AG04450 (cell line): ENCODE measurements around the gene GH1. TPM values are rescaled to one million over a fixed set of nuclear protein-coding genes. Genes with fewer than 3 reads are reported as not detected.
"Not testable (repeated sequence)": the region's sequence is repeated elsewhere in the genome, so short reads cannot be mapped to it uniquely, and the experiment has no call there.

Source experiments
- CTCF ChIA-PET: fragments of 300-600, 350-600 bp; formaldehyde crosslinking; extraction: SDS; loops from one replicate; lab custom pipeline; 2022; ENCODE audit warnings: antibody characterized with exemption, inconsistent platforms; lab: Charles Lee
- POLR2A ChIA-PET: fragments of 350-600 bp; formaldehyde crosslinking; extraction: SDS; loops from one replicate; lab custom pipeline; 2021; ENCODE audit warnings: antibody characterized with exemption, inconsistent platforms; lab: Yijun Ruan, JAX
- DNase-seq: peaks from one replicate; pipeline ENCODE4 v3.0.0-alpha.2; 2011; ENCODE audit warnings: low read depth, low spot score
- H3K27ac ChIP-seq: one replicate; pipeline ENCODE4 v1.5.1; 2012; ENCODE audit warnings: low read depth, low read length, control low read depth
- H3K27me3 ChIP-seq: one replicate; pipeline ENCODE4 v1.6.0; 2012; ENCODE audit warnings: low read length; ENCODE audit not compliant: control insufficient read depth, insufficient read depth
- H3K4me3 ChIP-seq: 2 replicates; pipeline ENCODE4 v1.5.1; 2011; ENCODE audit warnings: mild to moderate bottlenecking, low read depth, low read length, control low read depth
- H3K9me3 ChIP-seq: 2 replicates; pipeline ENCODE4 v1.5.1; 2012; ENCODE audit warnings: low read length; ENCODE audit not compliant: control insufficient read depth, insufficient read depth
- CTCF ChIP-seq: IDR thresholded peaks from 2 replicates; pipeline ENCODE4 v1.5.1; 2011; ENCODE audit warnings: low read depth, low read length, control low read depth, inconsistent platforms
- polyA plus RNA-seq: library from polyadenylated mRNA; depleted of rRNA; stranded (reverse); fragments of >200 nt; gene quantifications from 2 replicates; pipeline ENCODE4 v1.2.3, GENCODE V29; 2011

GH1 gene
- polyA plus RNA-seq, 1 experiment, result not detected

GRCh38 chr17:63889026-63889848 is 29.4 kb downstream of the GH1 start:
- H3K9me3 ChIP-seq, H3K27ac ChIP-seq, POLR2A ChIA-PET, H3K4me3 ChIP-seq, DNase-seq: not testable (repeated sequence)
- TF ChIP-seq CTCF, result peak; percentile 48
- H3K27me3 ChIP-seq, result peaks cover 13% of the 10 kb centered on the region
- CTCF ChIA-PET, result interaction anchor here (0.6 to 1.9 kb wide), 9 partner anchors 13 to 508 kb away, joined by 3 to 8 read pairs (median 5); no protein-coding TSS in a partner anchor

GRCh38 chr17:63885119-63885518 is 33.5 kb downstream of the GH1 start:
- POLR2A ChIA-PET, H3K27ac ChIP-seq, CTCF ChIA-PET, DNase-seq, H3K27me3 ChIP-seq, H3K9me3 ChIP-seq, H3K4me3 ChIP-seq: not testable (repeated sequence)

GRCh38 chr17:63882626-63883126 is 36.0 kb downstream of the GH1 start:
- not testable (repeated sequence) for H3K27me3 ChIP-seq, H3K4me3 ChIP-seq, DNase-seq, H3K9me3 ChIP-seq, H3K27ac ChIP-seq
- ChIA-PET CTCF (interaction anchor here (1.4 kb wide), 1 partner anchor 17 kb away, joined by 3 read pairs; no protein-coding TSS in a partner anchor), POLR2A (interaction anchor here (0.6 kb wide), 1 partner anchor 48 kb away, joined by 3 read pairs; no protein-coding TSS in a partner anchor)

- CTCF ChIA-PET, result interaction anchor here (1.0 to 1.4 kb wide), 3 partner anchors 13 to 99 kb away, joined by 3 to 6 read pairs (median 3); no protein-coding TSS in a partner anchor
- Histone ChIP-seq H3K4me3 (no peak within 1 kb of the TSS), H3K27me3 (peaks cover 4% of the 10 kb centered on the region), H3K9me3 (no peaks in the 10 kb centered on the region), H3K27ac (no peak within 1 kb of the TSS)
- TF ChIP-seq CTCF, result peak; percentile 58
- POLR2A ChIA-PET, result no interaction called here
- DNase-seq, result no peak
Observed at GRCh38 chr17:63881935-63882601, 36.6 kb downstream of the GH1 start, which contains the start of gene GH2. TSS of gene GH2 (minus strand) at chr17:63881944. CDS start at chr17:63881801, 143 bp downstream.

- CTCF ChIA-PET, result interaction anchor here (1.0 to 1.4 kb wide), 3 partner anchors 12 to 100 kb away, joined by 3 to 6 read pairs (median 3); no protein-coding TSS in a partner anchor
- POLR2A ChIA-PET, H3K9me3 ChIP-seq, H3K4me3 ChIP-seq, DNase-seq, H3K27ac ChIP-seq, H3K27me3 ChIP-seq: not testable (repeated sequence)
Observed at GRCh38 chr17:63881337-63881736, 37.3 kb downstream of the GH1 start.

GRCh38 chr17:63880706-63881105 is 37.9 kb downstream of the GH1 start:
- ChIA-PET POLR2A (no interaction called here), CTCF (interaction anchor here (1.4 kb wide), 1 partner anchor 11 kb away, joined by 6 read pairs; no protein-coding TSS in a partner anchor)
- H3K27ac ChIP-seq, result no peak overlapping the region
- H3K4me3 ChIP-seq, result no peak overlapping the region
- H3K27me3 ChIP-seq, result peaks cover 4% of the 10 kb centered on the region
- no peak for DNase-seq
- no peak for TF ChIP-seq CTCF
- no peaks in the 10 kb centered on the region for H3K9me3 ChIP-seq

GRCh38 chr17:63878413-63878812 is 40.2 kb downstream of the GH1 start:
- H3K27me3 ChIP-seq, POLR2A ChIA-PET, DNase-seq, H3K27ac ChIP-seq, CTCF ChIA-PET, H3K4me3 ChIP-seq, H3K9me3 ChIP-seq: not testable (repeated sequence)

- H3K27me3 ChIP-seq, DNase-seq, H3K4me3 ChIP-seq, H3K27ac ChIP-seq, H3K9me3 ChIP-seq, POLR2A ChIA-PET, CTCF ChIA-PET: not testable (repeated sequence)
Observed at GRCh38 chr17:63874693-63875092, 43.9 kb downstream of the GH1 start.
